ENCODE measurements around the gene ADAMTS7. TPM values are rescaled to one million over a fixed set of nuclear protein-coding genes. Genes with fewer than 3 reads are reported as not detected.

The ADAMTS7 gene
- total and polyA plus RNA-seq, 2 of the 4 experiments (the other 2 are of a cell fraction) = 1.4 to 12.6 TPM

DNA sequence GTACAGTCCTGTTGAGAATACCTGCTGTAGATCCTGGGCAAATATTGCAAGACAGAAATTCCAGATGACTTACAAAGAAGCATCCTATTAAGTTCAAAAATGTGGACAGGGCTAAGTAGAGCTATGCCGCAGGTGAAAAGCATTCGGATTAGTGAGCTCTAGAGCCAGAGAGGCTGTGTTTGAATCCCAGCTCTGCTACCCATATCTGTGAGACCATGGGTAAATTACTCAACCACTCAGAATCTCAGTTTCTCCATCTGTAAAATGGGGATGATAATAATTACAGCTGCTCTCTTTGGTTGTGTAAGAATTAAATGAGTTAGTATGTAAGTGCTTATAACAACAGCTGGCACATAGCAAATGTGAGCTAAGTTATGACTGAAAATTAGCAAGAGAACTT is 3.9 kb downstream of the ADAMTS7 start:
- no peak overlapping the region for H4K5ac ChIP-seq (ENCODE audit: low read depth, low read length)
- H2AFZ ChIP-seq (replicated peaks; ENCODE audit: low read length, poor library complexity) = no peak overlapping the region
- intact Hi-C loops (cut with micrococcal nuclease) (no loop called here), dilution Hi-C loops (cut with HindIII; ENCODE audit: low sequenced_read_pairs, unreplicated experiment) (no loop called here), in situ Hi-C loops (cut with MboI; ENCODE audit: low sequenced_read_pairs) (no loop called here)
- H2BK120ac ChIP-seq (ENCODE audit: low read depth, low read length) = no peak overlapping the region
- H2BK5ac ChIP-seq (ENCODE audit: low read depth, low read length, poor library complexity, severe bottlenecking) = no peak overlapping the region
- CTCF ChIA-PET = no interaction called here
- no peak overlapping the region for H3K4me3 ChIP-seq (ENCODE audit: insufficient read depth, low read depth, low read length)
- no peak overlapping the region for H3K18ac ChIP-seq (ENCODE audit: low read depth, low read length)
- ATAC-seq (ENCODE audit: low read depth) (no peak), DNase-seq (no peak)
- no peak overlapping the region for H3K56ac ChIP-seq (ENCODE audit: extremely low read depth, insufficient read depth, low read length)
- no peak overlapping the region for H3K23ac ChIP-seq (ENCODE audit: low read depth, low read length)
- WGBS, 2 experiments (ENCODE audit: extremely low coverage in 2 of 2, insufficient read length in 1 of 2) = no CpG with 5 or more reads among the region's 2 CpGs
- H2AK9ac ChIP-seq (replicated peaks; ENCODE audit: low read depth, low read length, poor library complexity) = no peak overlapping the region
- no peak overlapping the region for H3K4ac ChIP-seq (ENCODE audit: low read depth, low read length)
- TF ChIP-seq, protein P1, sequence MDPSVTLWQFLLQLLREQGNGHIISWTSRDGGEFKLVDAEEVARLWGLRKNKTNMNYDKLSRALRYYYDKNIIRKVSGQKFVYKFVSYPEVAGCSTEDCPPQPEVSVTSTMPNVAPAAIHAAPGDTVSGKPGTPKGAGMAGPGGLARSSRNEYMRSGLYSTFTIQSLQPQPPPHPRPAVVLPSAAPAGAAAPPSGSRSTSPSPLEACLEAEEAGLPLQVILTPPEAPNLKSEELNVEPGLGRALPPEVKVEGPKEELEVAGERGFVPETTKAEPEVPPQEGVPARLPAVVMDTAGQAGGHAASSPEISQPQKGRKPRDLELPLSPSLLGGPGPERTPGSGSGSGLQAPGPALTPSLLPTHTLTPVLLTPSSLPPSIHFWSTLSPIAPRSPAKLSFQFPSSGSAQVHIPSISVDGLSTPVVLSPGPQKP (IDR thresholded peaks at IDR 0.05; ENCODE audit: borderline replicate concordance, low read depth, low read length) = no peak
- TF ChIP-seq, protein P2, sequence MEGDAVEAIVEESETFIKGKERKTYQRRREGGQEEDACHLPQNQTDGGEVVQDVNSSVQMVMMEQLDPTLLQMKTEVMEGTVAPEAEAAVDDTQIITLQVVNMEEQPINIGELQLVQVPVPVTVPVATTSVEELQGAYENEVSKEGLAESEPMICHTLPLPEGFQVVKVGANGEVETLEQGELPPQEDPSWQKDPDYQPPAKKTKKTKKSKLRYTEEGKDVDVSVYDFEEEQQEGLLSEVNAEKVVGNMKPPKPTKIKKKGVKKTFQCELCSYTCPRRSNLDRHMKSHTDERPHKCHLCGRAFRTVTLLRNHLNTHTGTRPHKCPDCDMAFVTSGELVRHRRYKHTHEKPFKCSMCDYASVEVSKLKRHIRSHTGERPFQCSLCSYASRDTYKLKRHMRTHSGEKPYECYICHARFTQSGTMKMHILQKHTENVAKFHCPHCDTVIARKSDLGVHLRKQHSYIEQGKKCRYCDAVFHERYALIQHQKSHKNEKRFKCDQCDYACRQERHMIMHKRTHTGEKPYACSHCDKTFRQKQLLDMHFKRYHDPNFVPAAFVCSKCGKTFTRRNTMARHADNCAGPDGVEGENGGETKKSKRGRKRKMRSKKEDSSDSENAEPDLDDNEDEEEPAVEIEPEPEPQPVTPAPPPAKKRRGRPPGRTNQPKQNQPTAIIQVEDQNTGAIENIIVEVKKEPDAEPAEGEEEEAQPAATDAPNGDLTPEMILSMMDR (conservative IDR thresholded peaks at IDR 0.05; ENCODE audit: low read depth, low read length) = no peak
- TF ChIP-seq RAD21 (IDR thresholded peaks at IDR 0.05; ENCODE audit: low read length) = no peak
- TF ChIP-seq BHLHE40 (IDR thresholded peaks at IDR 0.05; ENCODE audit: low read depth, low read length) = no peak
- no peak for TF ChIP-seq FOS (IDR thresholded peaks at IDR 0.05; ENCODE audit: low read depth, low read length)
- no peak for TF ChIP-seq RFX5 (IDR thresholded peaks at IDR 0.05; ENCODE audit: low read depth, low read length)
- no peak for TF ChIP-seq SMC3 (IDR thresholded peaks at IDR 0.05; ENCODE audit: low read depth, low read length)
- TF ChIP-seq NFE2L2 (IDR thresholded peaks at IDR 0.05; ENCODE audit: low read depth, low read length) = no peak
- no peak for TF ChIP-seq MAFK (IDR thresholded peaks at IDR 0.05; ENCODE audit: low read depth, low read length)
- no peak for TF ChIP-seq MAZ (IDR thresholded peaks at IDR 0.05; ENCODE audit: borderline replicate concordance, low read depth, low read length)
- TF ChIP-seq CEBPB (IDR thresholded peaks at IDR 0.05; ENCODE audit: low read depth, low read length) = no peak
- TF ChIP-seq MXI1 (IDR thresholded peaks at IDR 0.05; ENCODE audit: borderline replicate concordance, low read depth, low read length) = no peak
- TF ChIP-seq POLR2A (IDR thresholded peaks at IDR 0.05; ENCODE audit: low read depth, low read length) = no peak
- TF ChIP-seq CHD1 (IDR thresholded peaks at IDR 0.05; ENCODE audit: low read depth, low read length) = no peak
- TF ChIP-seq RCOR1 (IDR thresholded peaks at IDR 0.05; ENCODE audit: insufficient replicate concordance, low read length) = no peak
- TF ChIP-seq, protein P3, sequence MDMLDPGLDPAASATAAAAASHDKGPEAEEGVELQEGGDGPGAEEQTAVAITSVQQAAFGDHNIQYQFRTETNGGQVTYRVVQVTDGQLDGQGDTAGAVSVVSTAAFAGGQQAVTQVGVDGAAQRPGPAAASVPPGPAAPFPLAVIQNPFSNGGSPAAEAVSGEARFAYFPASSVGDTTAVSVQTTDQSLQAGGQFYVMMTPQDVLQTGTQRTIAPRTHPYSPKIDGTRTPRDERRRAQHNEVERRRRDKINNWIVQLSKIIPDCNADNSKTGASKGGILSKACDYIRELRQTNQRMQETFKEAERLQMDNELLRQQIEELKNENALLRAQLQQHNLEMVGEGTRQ (IDR thresholded peaks at IDR 0.05; ENCODE audit: low read depth, low read length) = no peak
- no peak overlapping the region for H3K9ac ChIP-seq (ENCODE audit: low read depth, low read length)
- no peaks in the 10 kb centered on the region for H3K9me3 ChIP-seq (ENCODE audit: control insufficient read depth, insufficient read depth, low read length)
- H3K79me1 ChIP-seq (ENCODE audit: low read depth in 1 of 2, low read length in 2 of 2) = peaks cover 7 to 51% of the 10 kb centered on the region in 2 experiments; a peak in 3 of 4 replicates
- H2BK15ac ChIP-seq (ENCODE audit: low read depth, low read length) = no peak overlapping the region
- no peak overlapping the region for H3K27ac ChIP-seq (ENCODE audit: insufficient read depth, low read length)
- H4K91ac ChIP-seq (ENCODE audit: insufficient read depth, low read depth, low read length) = no peak overlapping the region
- H2AK5ac ChIP-seq (ENCODE audit: low read depth, low read length) = no peak overlapping the region
- H3K9me1 ChIP-seq (ENCODE audit: insufficient read depth, low read length) = peaks cover 3% of the 10 kb centered on the region; the same call in 1 of the 2 replicates
- no peak overlapping the region for H3K4me2 ChIP-seq (ENCODE audit: low read depth, low read length)
- H3K27me3 ChIP-seq (ENCODE audit: control insufficient read depth, insufficient read depth, low read length) = no peaks in the 10 kb centered on the region
- peaks cover 6% of the 10 kb centered on the region for H3K4me1 ChIP-seq (ENCODE audit: control insufficient read depth, insufficient read depth, low read length)
- no TSS peak for BruUV-seq (replicated peaks)
- H4K8ac ChIP-seq (ENCODE audit: low read depth in 2 of 2, low read length in 2 of 2) = no peak overlapping the region
- H3K14ac ChIP-seq (replicated peaks; ENCODE audit: low read depth, low read length) = no peak overlapping the region
- H4K20me1 ChIP-seq (ENCODE audit: insufficient read depth, low read length) = peaks cover 23% of the 10 kb centered on the region; the same call in 1 of the 2 replicates
- H3K36me3 ChIP-seq (ENCODE audit: control insufficient read depth, insufficient read depth, low read length) = peaks cover 6% of the 10 kb centered on the region; the same call in 1 of the 2 replicates
- POLR2A ChIA-PET (ENCODE audit: unreplicated experiment) = no interaction called here
- H2BK20ac ChIP-seq (ENCODE audit: low read depth, low read length) = no peak overlapping the region

Measured in IMR-90 (cell line).